NCI-H2227 (cell line): ENCODE data around the gene GAB3.

Experiments
- DNase-seq: peaks from one replicate; lab custom pipeline; 2025; ENCODE audit not compliant: unreplicated experiment; lab: John Stamatoyannopoulos, UW

Gene GAB3

GRCh38 chrX:154751669-154752271 is 893 bp upstream of the GAB3 start:
- peak; percentile 46 for DNase-seq

- DNase-seq: no peak
Measured at GRCh38 chrX:154751203-154751668, 359 bp upstream of the GAB3 start.

- no peak for DNase-seq
Measured at GRCh38 chrX:154749856-154750255, 1.0 kb downstream of the GAB3 start.

- DNase-seq: peak; percentile 77
Measured at GRCh38 chrX:154748712-154749339, 2.1 kb downstream of the GAB3 start.

- DNase-seq: no peak
Measured at GRCh38 chrX:154742613-154743012, 8.3 kb downstream of the GAB3 start.

- no peak for DNase-seq
Measured at GRCh38 chrX:154739952-154740465, 10.9 kb downstream of the GAB3 start.

GRCh38 chrX:154738011-154738738 is 12.7 kb downstream of the GAB3 start:
- no peak for DNase-seq

GRCh38 chrX:154737136-154737535 is 13.7 kb downstream of the GAB3 start:
- no peak for DNase-seq

GRCh38 chrX:154735695-154736393 is 15.0 kb downstream of the GAB3 start:
- no peak for DNase-seq

GRCh38 chrX:154734061-154734781 is 16.7 kb downstream of the GAB3 start:
- DNase-seq: no peak

GRCh38 chrX:154733066-154733425 is 17.8 kb downstream of the GAB3 start:
- no peak for DNase-seq

- DNase-seq: no peak
Measured at GRCh38 chrX:154732421-154733065, 18.3 kb downstream of the GAB3 start.

GRCh38 chrX:154731881-154732280 is 19.0 kb downstream of the GAB3 start:
- no peak for DNase-seq

GRCh38 chrX:154731184-154731583 is 19.7 kb downstream of the GAB3 start:
- DNase-seq: no peak

GRCh38 chrX:154730253-154730891 is 20.5 kb downstream of the GAB3 start:
- DNase-seq: no peak

GRCh38 chrX:154729439-154729838 is 21.4 kb downstream of the GAB3 start:
- no peak for DNase-seq

GRCh38 chrX:154728431-154729190 is 22.3 kb downstream of the GAB3 start:
- no peak for DNase-seq

GRCh38 chrX:154727871-154728270 is 23.0 kb downstream of the GAB3 start:
- DNase-seq: no peak

- DNase-seq: no peak
Measured at GRCh38 chrX:154727418-154727817, 23.5 kb downstream of the GAB3 start.
